ENCODE measurements around the gene TMEM59L. TPM values are rescaled to one million over a fixed set of nuclear protein-coding genes. Genes with fewer than 3 reads are reported as not detected.
"Not testable (repeated sequence)": the region's sequence is repeated elsewhere in the genome, so short reads cannot be mapped to it uniquely, and the experiment has no call there.

Gene TMEM59L
- total RNA-seq, 1 donor from 2014 or later: 4.9 TPM

DNA sequence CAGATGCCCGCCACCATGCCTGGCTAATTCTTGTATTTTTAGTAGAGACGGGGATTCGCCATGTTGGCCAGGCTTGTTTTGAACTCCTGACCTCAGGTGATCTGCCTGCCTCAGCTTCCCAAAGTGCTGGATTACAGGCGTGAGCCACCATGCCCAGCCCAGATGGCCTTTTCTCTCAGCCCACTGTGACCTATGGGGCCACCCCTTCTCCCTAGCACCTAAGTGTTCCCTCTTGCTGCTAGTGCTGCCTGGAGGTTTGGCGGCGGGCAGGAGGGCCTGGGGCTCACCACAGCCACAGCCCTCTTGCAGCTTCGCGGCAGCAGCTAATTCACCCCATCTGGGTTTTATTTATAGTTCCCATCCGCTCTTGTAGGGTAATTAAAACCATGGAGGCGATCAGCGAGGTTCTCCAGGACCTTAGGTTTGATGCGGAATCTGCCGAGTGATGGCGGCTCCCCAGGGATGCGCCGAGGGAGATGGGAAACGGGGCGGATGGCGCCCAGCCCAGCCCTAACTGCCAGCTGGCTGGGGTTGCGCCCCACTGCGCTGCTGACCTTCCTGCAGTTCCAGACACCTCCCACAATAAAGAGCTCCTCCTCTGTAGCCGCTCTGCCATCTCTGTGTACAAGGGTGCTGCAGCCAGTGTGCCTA lies 20.8 kb upstream of the TMEM59L start:
- H3K36me3 Mint-ChIP-seq: peaks cover 2% of the 10 kb centered on the region
- no peak overlapping the region for H3K4me3 Mint-ChIP-seq
- no peaks in the 10 kb centered on the region for H3K9me3 Mint-ChIP-seq
- peaks cover 14% of the 10 kb centered on the region for H3K27me3 Mint-ChIP-seq (ENCODE audit: low read depth)
- H3K27ac Mint-ChIP-seq: no peak overlapping the region
- no peak for DNase-seq (ENCODE audit: low spot score in 2 of 2, unreplicated experiment in 2 of 2)
- peaks cover 33% of the 10 kb centered on the region for H3K4me1 Mint-ChIP-seq
- TF ChIP-seq, protein P1, sequence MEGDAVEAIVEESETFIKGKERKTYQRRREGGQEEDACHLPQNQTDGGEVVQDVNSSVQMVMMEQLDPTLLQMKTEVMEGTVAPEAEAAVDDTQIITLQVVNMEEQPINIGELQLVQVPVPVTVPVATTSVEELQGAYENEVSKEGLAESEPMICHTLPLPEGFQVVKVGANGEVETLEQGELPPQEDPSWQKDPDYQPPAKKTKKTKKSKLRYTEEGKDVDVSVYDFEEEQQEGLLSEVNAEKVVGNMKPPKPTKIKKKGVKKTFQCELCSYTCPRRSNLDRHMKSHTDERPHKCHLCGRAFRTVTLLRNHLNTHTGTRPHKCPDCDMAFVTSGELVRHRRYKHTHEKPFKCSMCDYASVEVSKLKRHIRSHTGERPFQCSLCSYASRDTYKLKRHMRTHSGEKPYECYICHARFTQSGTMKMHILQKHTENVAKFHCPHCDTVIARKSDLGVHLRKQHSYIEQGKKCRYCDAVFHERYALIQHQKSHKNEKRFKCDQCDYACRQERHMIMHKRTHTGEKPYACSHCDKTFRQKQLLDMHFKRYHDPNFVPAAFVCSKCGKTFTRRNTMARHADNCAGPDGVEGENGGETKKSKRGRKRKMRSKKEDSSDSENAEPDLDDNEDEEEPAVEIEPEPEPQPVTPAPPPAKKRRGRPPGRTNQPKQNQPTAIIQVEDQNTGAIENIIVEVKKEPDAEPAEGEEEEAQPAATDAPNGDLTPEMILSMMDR (IDR thresholded peaks at IDR 0.05; ENCODE audit: unreplicated experiment): no peak

DNA sequence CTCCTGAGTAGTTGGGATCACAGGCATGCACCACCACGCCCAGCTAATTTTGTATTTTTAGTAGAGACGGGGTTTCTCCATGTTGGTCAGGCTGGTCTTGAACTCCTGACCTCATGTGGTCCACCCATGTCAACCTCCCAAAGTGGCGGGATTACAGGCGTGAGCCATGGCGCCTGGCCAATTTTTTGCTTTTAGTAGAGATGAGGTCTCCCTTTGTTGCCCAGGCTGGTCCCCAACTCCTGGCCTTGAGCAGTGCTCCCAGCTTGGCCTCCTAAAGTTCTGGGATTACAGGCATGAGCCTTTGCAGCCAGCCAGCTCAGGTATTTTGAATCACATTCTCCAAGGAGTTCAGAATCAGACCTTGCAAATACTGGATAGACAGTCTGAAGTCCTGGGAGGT lies 19.9 kb upstream of the TMEM59L start:
- DNase-seq (ENCODE audit: low spot score in 2 of 2, unreplicated experiment in 2 of 2); H3K36me3 Mint-ChIP-seq; H3K4me3 Mint-ChIP-seq; H3K27ac Mint-ChIP-seq; H3K9me3 Mint-ChIP-seq: not testable (repeated sequence)
- Mint-ChIP-seq H3K4me1 (peaks cover 34% of the 10 kb centered on the region), H3K27me3 (ENCODE audit: low read depth) (peaks cover 17% of the 10 kb centered on the region)

DNA sequence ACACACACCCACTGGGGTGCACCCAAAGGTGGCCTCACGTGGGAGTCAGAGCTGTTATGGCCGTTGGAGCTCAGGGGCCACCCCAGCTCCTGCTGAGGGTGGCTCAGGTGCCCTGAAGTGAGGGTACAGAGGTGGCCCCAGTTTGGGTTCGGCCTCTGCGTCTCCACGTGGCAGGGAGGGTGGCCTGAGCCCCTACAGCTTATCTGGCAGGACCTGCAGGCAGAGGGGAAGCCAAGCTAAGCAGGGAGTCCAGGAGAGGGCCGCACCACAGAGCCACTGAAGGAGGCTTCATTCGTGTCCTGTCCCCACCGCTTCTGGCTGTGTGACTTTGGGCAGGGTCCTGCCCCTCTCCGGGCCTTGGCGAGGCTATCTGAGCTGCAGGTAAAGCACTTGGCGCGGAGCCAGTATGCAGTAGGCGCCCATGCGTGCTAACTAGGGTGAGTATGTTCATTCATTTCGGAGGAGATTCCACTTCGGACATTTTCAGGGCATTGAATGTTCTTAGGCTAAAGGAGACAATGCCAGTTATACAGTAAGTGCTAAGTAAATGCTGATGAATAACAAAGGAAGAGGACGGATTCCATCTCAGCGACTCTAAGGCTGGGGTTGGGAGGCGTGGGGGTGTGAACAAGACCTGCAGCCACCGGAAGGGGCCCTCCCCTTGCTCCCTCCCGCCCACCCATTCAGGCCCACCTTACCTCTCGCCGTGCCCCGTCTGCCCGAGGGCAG lies 19.1 kb upstream of the TMEM59L start:
- peaks cover 28% of the 10 kb centered on the region for H3K4me1 Mint-ChIP-seq
- TF ChIP-seq, protein P1 (IDR thresholded peaks at IDR 0.05; ENCODE audit: unreplicated experiment): no peak
- no peak overlapping the region for H3K27ac Mint-ChIP-seq
- peaks cover 21% of the 10 kb centered on the region for H3K27me3 Mint-ChIP-seq (ENCODE audit: low read depth)
- no peak for DNase-seq (ENCODE audit: low spot score in 2 of 2, unreplicated experiment in 2 of 2)
- peak overlapping the region; percentile 56 for H3K4me3 Mint-ChIP-seq
- peaks cover 2% of the 10 kb centered on the region for H3K36me3 Mint-ChIP-seq
- no peaks in the 10 kb centered on the region for H3K9me3 Mint-ChIP-seq

DNA sequence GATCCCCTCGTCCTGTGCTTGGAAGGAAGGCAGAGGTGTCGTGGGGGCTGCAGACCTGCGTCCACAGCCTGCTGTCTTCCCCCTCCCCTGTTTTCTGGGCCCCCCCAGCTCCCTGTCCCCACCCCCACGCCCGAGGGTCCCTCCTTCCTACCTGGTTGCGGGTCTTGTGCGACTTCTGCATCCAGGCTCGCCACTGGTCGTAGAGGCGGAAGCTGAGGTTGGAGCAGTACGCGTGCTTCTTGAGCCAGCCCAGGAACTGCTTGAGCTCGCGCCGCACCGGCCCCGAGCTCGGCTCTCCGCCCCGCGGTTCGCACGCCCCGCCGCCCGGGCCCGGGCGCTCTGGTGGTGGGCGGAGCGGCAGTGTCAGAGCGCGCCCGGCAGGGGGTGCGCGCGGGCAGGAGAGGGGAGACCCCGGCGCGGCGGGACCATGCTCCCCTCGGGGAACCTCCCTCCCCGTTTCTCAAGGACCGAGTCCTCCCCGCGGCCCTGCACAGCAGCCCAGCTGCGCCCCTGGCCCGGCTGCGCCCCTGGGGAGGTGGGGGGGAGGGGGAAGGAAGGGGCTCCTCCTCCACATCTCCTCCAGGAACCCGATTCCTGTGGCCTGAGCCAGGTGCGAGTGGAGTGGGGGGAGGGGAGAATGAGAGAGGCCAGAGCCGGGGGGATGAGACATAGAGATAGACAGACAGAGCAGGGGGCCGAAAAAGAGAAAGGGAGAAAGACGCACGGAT lies 18.4 kb upstream of the TMEM59L start:
- Mint-ChIP-seq H3K36me3 (peaks cover 2% of the 10 kb centered on the region), H3K4me3 (peak overlapping the region; percentile 55), H3K27ac (no peak overlapping the region), H3K4me1 (peaks cover 28% of the 10 kb centered on the region), H3K27me3 (ENCODE audit: low read depth) (peaks cover 28% of the 10 kb centered on the region), H3K9me3 (no peaks in the 10 kb centered on the region)
- TF ChIP-seq, protein P1 (IDR thresholded peaks at IDR 0.05; ENCODE audit: unreplicated experiment): peak; percentile 87
- peak; percentile 82 to 93 for DNase-seq (ENCODE audit: low spot score in 2 of 2, unreplicated experiment in 2 of 2)

DNA sequence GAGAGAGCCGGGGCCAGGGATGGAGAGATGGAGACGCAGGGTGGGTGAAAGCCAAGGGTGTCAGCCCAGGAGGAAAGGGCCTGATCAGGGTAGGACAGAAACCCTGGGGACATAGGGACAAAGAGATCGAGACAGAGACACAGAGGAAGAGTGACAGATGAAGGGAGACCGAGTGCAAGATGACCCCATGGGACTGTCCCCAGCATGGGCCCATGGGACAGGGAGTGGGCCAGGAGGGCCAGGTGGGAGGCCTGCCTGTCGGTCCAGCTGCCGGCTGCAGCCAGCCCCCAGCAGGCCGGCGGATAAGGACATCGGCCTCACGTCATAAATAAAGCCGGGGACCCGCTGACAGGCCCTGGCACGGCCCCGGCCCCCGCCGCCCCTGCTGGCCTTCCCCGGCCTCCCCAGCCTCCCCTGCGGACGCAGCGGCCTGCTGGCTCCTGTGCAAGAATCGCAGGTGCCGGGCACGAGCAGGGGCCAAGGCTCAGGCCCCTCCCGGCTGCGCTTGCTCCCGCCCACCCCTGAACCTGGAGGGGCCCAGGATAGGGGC lies 17.8 kb upstream of the TMEM59L start:
- TF ChIP-seq, protein P1 (IDR thresholded peaks at IDR 0.05; ENCODE audit: unreplicated experiment): no peak
- no peaks in the 10 kb centered on the region for H3K9me3 Mint-ChIP-seq
- peaks cover 33% of the 10 kb centered on the region for H3K27me3 Mint-ChIP-seq (ENCODE audit: low read depth)
- DNase-seq (ENCODE audit: low spot score in 2 of 2, unreplicated experiment in 2 of 2): no peak
- no peak overlapping the region for H3K27ac Mint-ChIP-seq
- peaks cover 24% of the 10 kb centered on the region for H3K4me1 Mint-ChIP-seq
- H3K4me3 Mint-ChIP-seq: peak overlapping the region; percentile 55
- peaks cover 2% of the 10 kb centered on the region for H3K36me3 Mint-ChIP-seq

Data from mesothelial cell of epicardium (in vitro differentiated cells).